Epithelial cell of umbilical artery (primary cell): Measurements from ENCODE around the gene NRG2. TPM values are rescaled to one million over a fixed set of nuclear protein-coding genes. Genes with fewer than 3 reads are reported as not detected.

Source experiments
- total RNA-seq: library from RNA; depleted of rRNA; stranded (reverse); fragments of >200 nt; gene quantifications from 2 replicates; pipeline ENCODE4 v1.2.3, GENCODE V29; 2014

Gene NRG2
- total RNA-seq: under 0.01 and 2.4 TPM in 2 replicates

DNA sequence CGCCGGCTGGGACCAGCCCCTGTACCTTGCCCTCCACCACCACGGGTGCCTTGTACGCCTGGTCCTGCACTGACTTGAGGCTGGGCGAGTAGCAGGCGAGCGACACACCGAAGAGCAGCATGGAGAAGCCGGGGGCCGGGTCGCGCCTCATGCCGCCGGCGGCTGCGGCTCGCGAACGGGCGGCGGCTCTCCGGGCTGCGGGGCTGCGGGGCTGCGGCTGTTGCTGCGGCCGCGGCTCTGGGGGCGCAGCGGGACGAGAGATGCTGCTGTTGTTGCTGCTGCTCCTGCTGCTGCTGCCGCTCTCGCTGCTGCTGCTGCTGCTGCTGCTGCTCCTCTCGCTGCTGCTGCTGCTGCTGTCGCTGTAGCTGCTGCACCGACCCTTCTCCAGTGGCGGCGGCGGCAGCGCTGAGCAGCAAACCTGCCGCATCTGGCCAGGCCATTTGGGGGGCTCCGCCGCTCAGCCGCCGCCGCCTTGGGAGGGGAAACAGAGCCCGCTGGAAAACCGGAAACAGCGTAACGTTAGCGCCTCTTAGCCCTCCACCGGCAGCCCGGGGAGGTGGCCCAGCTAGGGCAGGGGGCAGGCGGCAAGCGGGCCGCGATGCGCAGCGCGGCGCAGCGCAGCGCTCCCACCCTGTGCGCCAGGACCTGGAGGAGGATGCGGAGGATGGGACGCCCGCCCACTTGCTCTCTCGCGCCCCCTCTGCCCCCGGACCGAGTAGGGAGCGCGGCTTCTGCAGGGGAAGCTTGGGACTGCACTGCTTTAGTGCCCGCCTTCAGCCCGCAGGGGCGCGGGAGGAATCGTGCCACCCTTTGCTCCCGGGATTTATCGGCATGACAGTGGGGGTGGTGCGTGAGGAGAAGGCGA, at the start of gene NRG2:
TSS of gene NRG2 (minus strand) at position 657 of the 865 bp plus-strand sequence.

Other genes starting within 250 kb of the NRG2 start
- under 0.01 TPM in 1 of 2 replicates, not detected in the other for gene PSD2, start 247.5 kb downstream of the NRG2 start, total RNA-seq
- gene PURA, start 70.8 kb upstream of the NRG2 start, total RNA-seq: 4.9 and 8.4 TPM in 2 replicates
- gene IGIP, start 82.6 kb upstream of the NRG2 start, total RNA-seq: 3.2 and 3.3 TPM in 2 replicates
- 10.1 and 16.7 TPM in 2 replicates for gene CYSTM1, start 131.9 kb upstream of the NRG2 start, total RNA-seq